Right lobe of liver (tissue), 6 donors: Measurements from ENCODE around the gene LY86. TPM values are rescaled to one million over a fixed set of nuclear protein-coding genes. Genes with fewer than 3 reads are reported as not detected.

Experiments
- ATAC-seq, 4 donors: fragments of 200-7000 bp; cut with Tn5 transposase; one replicate each; pipeline ENCODE4 v1.9.1; 2020; ENCODE audit warnings: mild to moderate bottlenecking in 4 of 4, moderate library complexity in 4 of 4
- DNase-seq, 3 donors: peaks; one replicate each; pipeline ENCODE4 v3.0.0-alpha.2; 2020
- H3K27ac ChIP-seq, 3 donors: fragments of 200-600 bp; one replicate each; pipeline ENCODE4 v1.8.0; 2022
- H3K27me3 ChIP-seq, 2 donors: fragments of 200-600 bp; one replicate each; pipeline ENCODE4 v1.8.0; 2022
- H3K36me3 ChIP-seq, 4 donors: fragments of 200-600 bp; sonication (generic) in 1 of 4; one replicate each; pipeline versions ENCODE4 v1.5.1 to v1.8.0; 2017 to 2022; ENCODE audit warnings: control low read depth in 1 of 4
- H3K4me1 ChIP-seq, 4 donors: fragments of 200-600 bp; sonication (generic) in 1 of 4; one replicate each; pipeline versions ENCODE4 v1.5.1 to v1.8.0; 2017 to 2022; ENCODE audit warnings: control low read depth in 1 of 4
- H3K4me3 ChIP-seq, 3 donors: fragments of 200-600 bp; one replicate each; pipeline ENCODE4 v1.8.0; 2022
- H3K9me3 ChIP-seq, 4 donors: fragments of 200-600 bp; sonication (generic) in 1 of 4; one replicate each; pipeline versions ENCODE4 v1.5.1 to v1.8.0; 2017 to 2022; ENCODE audit warnings: control low read depth in 1 of 4
- POLR2A ChIP-seq: fragments of 450-650 bp; IDR thresholded peaks from one replicate; pipeline ENCODE4 v1.6.1; 2017; ENCODE audit warnings: antibody characterized with exemption, mild to moderate bottlenecking
- WGBS: methylation state at CpG from one replicate; pipeline ENCODE4 v1.1.6; 2018; ENCODE audit warnings: low coverage, low lambda C conversion rate; ENCODE audit not compliant: insufficient coverage; ENCODE audit errors: missing lambda C conversion rate; 5-methylcytosine and 5-hydroxymethylcytosine counted together
- intact Hi-C, 2 donors: fragments of 100-400 bp; cut with DNase I; formaldehyde crosslinking; loops; one replicate each; pipeline versions ENCODE4 v1.11.2 to v1.14.1; 2022
- total RNA-seq, 6 experiments: library from RNA; depleted of rRNA in 2 of 6; stranded (reverse); fragments of >200 nt in 2 of 6; fragmentation: NEBNext Ultra II Directional in 3 of 6; extraction: Animal tissue kit (Norgen Biotek cat#: 25700) in 3 of 6; gene quantifications; one replicate each; pipeline versions ENCODE4 v1.1.0 to v1.2.4, GENCODE V29; 2016 to 2023
- TF ChIP-seq, protein P1 (sequence below), 4 donors: fragments of 200-600 bp in 3 of 4; fragments of 450-650 bp in 1 of 4; IDR thresholded peaks; one replicate each; pipeline versions ENCODE4 v1.5.1 to v1.8.0; 2016 to 2022; ENCODE audit warnings: antibody characterized with exemption in 4 of 4, mild to moderate bottlenecking in 2 of 4
- donor health status: DM: no; HTN: yes; CAD: no.
- donor health status: DM: no; HTN: no; CAD: no.
- donor health status: DM: no; HTN: no; CAD: no.
- donor health status: DM: no; HTN: yes; CAD: no.
- donor health status: DM: no; HTN: yes; CAD: no.

LY86 gene
- total RNA-seq, 6 experiments from 2014 or later = 1.2 to 4.3 (median 2.4) TPM

DNA sequence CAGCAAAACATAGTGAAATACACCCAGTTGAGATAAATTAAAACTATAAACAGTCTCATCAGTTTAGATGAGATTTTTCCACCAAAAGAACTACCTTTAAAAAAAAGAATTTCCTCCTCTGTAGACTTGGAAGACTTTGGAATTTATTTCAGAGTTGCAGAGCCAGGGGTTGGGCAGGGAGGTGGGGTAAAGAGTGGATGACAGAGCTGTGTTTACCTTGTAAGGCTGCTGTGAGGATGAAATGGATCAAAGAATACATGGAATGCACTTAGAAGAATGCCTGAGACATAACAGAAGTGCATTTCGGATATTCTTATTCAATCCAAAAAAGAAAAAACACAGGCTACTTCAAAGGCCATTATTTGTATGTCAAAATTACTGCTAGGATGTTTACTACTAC, 6.4 kb upstream of the LY86 start:
- WGBS = 83% methylated on average over 1 of the region's 1 CpG
- intact Hi-C loops = no loop called here
- ATAC-seq (no peak), DNase-seq (no peak)
- TF ChIP-seq, protein P1, sequence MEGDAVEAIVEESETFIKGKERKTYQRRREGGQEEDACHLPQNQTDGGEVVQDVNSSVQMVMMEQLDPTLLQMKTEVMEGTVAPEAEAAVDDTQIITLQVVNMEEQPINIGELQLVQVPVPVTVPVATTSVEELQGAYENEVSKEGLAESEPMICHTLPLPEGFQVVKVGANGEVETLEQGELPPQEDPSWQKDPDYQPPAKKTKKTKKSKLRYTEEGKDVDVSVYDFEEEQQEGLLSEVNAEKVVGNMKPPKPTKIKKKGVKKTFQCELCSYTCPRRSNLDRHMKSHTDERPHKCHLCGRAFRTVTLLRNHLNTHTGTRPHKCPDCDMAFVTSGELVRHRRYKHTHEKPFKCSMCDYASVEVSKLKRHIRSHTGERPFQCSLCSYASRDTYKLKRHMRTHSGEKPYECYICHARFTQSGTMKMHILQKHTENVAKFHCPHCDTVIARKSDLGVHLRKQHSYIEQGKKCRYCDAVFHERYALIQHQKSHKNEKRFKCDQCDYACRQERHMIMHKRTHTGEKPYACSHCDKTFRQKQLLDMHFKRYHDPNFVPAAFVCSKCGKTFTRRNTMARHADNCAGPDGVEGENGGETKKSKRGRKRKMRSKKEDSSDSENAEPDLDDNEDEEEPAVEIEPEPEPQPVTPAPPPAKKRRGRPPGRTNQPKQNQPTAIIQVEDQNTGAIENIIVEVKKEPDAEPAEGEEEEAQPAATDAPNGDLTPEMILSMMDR (IDR thresholded peaks at IDR 0.05) = no peak
- no peak for TF ChIP-seq POLR2A
- no peaks in the 10 kb centered on the region for H3K9me3 ChIP-seq
- H3K4me3 ChIP-seq = no peak overlapping the region
- no peaks in the 10 kb centered on the region for H3K27me3 ChIP-seq
- H3K4me1 ChIP-seq = no peaks in the 10 kb centered on the region
- H3K27ac ChIP-seq = no peak overlapping the region
- H3K36me3 ChIP-seq = no peaks in the 10 kb centered on the region

DNA sequence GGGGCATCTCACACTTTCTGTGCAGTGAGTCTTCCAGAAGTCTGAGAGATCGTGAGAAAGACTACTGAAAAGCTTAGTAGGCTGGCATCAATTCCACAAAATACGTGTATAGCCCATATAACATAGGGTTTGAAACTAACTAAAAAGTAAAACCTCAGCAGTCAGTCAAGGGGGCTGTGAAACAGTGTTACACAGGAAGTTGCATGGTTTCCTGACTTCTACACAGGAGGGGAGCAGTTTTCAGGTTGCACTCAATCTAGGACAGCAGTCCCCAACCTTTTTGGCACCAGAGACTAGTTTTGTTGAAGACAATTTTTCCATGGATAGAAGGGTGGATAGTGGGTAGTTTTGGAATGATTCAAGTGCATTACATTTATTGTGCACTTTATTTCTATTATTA, 4.7 kb upstream of the LY86 start:
- no peak for DNase-seq
- no peak for ATAC-seq

DNA sequence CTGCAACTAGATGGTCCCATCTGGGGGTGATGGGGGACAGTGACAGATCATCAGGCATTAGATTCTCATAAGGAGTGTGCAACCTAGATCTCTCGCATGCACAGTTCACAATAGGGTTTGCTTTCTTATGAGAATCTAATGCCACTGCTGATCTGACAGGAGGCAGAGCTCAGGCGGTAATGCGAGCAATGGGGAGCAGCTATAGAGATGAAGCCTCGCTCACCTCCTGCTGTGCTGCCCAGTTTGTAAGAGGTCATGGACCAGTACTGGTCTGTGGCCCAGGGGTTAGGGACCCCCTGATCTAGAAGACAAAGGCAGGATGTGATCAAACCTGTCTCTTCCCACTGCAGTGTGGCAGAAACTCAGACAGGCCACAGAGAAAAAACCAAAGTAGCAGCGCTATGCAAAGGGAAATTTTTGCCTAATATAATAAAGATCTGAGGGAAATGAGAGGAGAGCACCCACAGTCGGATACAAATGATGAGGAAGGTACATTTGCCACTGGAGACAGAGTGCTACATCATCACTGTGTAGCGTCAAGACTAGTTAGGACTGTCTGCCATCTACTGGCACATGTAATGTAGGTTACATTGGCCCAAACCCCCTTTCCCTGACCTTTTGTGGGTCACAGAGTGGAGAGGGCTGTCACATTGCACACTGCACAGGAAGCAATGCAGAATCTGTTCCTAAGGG, 4.1 kb upstream of the LY86 start:
- H3K4me3 ChIP-seq = no peak overlapping the region
- intact Hi-C loops = no loop called here
- 78% methylated on average over 7 of the region's 7 CpGs for WGBS
- H3K9me3 ChIP-seq = no peaks in the 10 kb centered on the region
- TF ChIP-seq, protein P1 (IDR thresholded peaks at IDR 0.05) = no peak
- no peak for TF ChIP-seq POLR2A
- H3K36me3 ChIP-seq = no peaks in the 10 kb centered on the region
- DNase-seq (no peak), ATAC-seq (peak in 1 of 4 donors; percentile 26)
- H3K27me3 ChIP-seq = no peaks in the 10 kb centered on the region
- no peaks in the 10 kb centered on the region for H3K4me1 ChIP-seq
- no peak overlapping the region for H3K27ac ChIP-seq

More for the DNA sequence above, 4.7 kb upstream of the LY86 start:
- Histone ChIP-seq H3K4me1 (no peaks in the 10 kb centered on the region), H3K4me3 (no peak overlapping the region), H3K9me3 (no peaks in the 10 kb centered on the region), H3K36me3 (no peaks in the 10 kb centered on the region), H3K27ac (no peak overlapping the region), H3K27me3 (no peaks in the 10 kb centered on the region)
- TF ChIP-seq, protein P1 (IDR thresholded peaks at IDR 0.05) = no peak
- TF ChIP-seq POLR2A = no peak
- WGBS = 56% methylated on average over 2 of the region's 2 CpGs
- intact Hi-C loops = no loop called here

DNA sequence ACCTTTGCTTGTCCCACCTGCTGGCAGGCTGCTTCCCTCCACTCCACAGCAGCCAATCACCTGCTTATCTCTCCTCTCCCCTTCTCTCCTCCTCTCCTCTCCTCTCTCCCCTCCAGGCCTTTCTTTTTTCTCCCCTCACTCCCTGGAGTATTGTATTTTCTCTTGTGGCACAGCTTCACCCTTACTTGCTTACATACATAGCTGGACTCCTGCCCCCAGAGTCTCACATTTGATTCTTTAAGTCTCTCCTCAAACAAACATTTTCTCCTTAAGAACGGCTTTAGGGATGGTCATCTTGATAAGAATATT, 3.6 kb upstream of the LY86 start:
- ATAC-seq (no peak), DNase-seq (no peak)
- Histone ChIP-seq H3K27ac (no peak overlapping the region), H3K4me1 (no peaks in the 10 kb centered on the region), H3K4me3 (no peak overlapping the region), H3K9me3 (no peaks in the 10 kb centered on the region), H3K27me3 (no peaks in the 10 kb centered on the region), H3K36me3 (no peaks in the 10 kb centered on the region)
- TF ChIP-seq, protein P1 (IDR thresholded peaks at IDR 0.05) = no peak
- no peak for TF ChIP-seq POLR2A
- WGBS = 45% methylated on average over 1 of the region's 1 CpG
- intact Hi-C loops = no loop called here

DNA sequence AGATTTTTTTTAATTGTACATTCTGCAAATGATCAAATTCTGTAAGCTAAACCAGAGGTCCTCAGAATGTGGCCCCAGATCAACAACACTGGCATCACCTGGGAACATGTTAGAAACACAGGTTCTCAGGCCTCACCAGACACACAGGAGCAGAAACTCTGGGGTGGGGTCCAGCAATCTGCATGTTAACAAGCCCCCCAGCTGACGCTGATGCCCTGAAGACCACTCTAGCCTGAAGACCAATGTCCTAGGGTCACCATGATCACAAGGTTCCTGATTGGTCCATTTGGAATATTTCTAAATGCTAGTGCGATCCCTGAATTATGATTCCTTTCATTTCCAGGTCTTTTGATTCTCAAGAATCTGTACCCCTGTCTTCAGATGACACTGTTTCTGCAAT, 2.4 kb upstream of the LY86 start:
- Histone ChIP-seq H3K36me3 (no peaks in the 10 kb centered on the region), H3K4me1 (no peaks in the 10 kb centered on the region), H3K4me3 (no peak overlapping the region), H3K27me3 (no peaks in the 10 kb centered on the region), H3K9me3 (no peaks in the 10 kb centered on the region), H3K27ac (no peak overlapping the region)
- DNase-seq = no peak
- intact Hi-C loops = no loop called here
- ATAC-seq = no peak
- WGBS = 50% methylated on average over 2 of the region's 2 CpGs
- TF ChIP-seq, protein P1 (IDR thresholded peaks at IDR 0.05) = no peak
- no peak for TF ChIP-seq POLR2A
